ENCODE results near the gene RDH13.

DNA sequence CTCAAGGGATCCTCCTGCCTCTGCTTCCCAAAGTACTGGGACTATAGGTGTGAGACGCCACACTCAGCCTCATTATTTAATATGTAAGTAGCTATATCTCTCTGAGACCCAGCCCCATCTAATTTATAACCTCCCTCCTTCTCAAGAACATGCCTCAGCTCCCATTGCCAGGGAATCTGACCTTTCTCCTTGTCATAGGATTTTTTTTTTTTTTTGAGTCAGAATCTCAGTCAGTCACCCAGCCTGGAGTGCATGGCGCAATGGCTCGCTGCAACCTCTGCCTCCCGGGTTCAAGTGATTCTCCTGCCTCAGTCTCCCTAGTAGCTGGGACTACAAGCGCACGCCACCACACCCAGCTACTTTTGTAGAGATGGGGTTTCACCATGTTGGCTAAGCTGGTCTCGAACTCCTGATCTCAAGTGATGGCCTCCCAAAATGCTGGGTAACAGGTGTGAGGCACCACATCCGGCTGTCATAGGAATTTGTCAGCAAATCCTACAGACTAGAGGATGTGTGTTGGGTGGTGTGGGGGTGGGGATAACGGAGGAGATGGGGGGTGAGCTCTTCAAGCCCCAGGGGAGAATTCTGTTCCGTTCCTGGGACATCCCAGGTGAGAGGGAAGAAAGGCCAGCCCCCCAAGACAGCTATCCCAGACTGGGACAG, 7.6 kb upstream of the RDH13 start:
- TF ChIP-seq, protein P1, sequence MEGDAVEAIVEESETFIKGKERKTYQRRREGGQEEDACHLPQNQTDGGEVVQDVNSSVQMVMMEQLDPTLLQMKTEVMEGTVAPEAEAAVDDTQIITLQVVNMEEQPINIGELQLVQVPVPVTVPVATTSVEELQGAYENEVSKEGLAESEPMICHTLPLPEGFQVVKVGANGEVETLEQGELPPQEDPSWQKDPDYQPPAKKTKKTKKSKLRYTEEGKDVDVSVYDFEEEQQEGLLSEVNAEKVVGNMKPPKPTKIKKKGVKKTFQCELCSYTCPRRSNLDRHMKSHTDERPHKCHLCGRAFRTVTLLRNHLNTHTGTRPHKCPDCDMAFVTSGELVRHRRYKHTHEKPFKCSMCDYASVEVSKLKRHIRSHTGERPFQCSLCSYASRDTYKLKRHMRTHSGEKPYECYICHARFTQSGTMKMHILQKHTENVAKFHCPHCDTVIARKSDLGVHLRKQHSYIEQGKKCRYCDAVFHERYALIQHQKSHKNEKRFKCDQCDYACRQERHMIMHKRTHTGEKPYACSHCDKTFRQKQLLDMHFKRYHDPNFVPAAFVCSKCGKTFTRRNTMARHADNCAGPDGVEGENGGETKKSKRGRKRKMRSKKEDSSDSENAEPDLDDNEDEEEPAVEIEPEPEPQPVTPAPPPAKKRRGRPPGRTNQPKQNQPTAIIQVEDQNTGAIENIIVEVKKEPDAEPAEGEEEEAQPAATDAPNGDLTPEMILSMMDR (IDR thresholded peaks at IDR 0.05) = no peak
- TF ChIP-seq RAD21 (IDR thresholded peaks at IDR 0.05; ENCODE audit: low read length) = no peak
- TF ChIP-seq NFIC (IDR thresholded peaks at IDR 0.05; ENCODE audit: borderline replicate concordance) = no peak
- TF ChIP-seq TAF1 (IDR thresholded peaks at IDR 0.05; ENCODE audit: borderline replicate concordance, low read depth, low read length) = no peak
- no peak for TF ChIP-seq POLR2AphosphoS5 (IDR thresholded peaks at IDR 0.05; ENCODE audit: low read depth, low read length)
- TF ChIP-seq TCF12 (IDR thresholded peaks at IDR 0.05) = no peak
- no peak for TF ChIP-seq RCOR1 (IDR thresholded peaks at IDR 0.05; ENCODE audit: low read length)
- TF ChIP-seq EP300 (IDR thresholded peaks at IDR 0.05; ENCODE audit: borderline replicate concordance in 1 of 2, low read depth in 1 of 2, low read length in 1 of 2) = no peak
- no peak for TF ChIP-seq YY1 (IDR thresholded peaks at IDR 0.05; ENCODE audit: low read depth)
- TF ChIP-seq, protein P2, sequence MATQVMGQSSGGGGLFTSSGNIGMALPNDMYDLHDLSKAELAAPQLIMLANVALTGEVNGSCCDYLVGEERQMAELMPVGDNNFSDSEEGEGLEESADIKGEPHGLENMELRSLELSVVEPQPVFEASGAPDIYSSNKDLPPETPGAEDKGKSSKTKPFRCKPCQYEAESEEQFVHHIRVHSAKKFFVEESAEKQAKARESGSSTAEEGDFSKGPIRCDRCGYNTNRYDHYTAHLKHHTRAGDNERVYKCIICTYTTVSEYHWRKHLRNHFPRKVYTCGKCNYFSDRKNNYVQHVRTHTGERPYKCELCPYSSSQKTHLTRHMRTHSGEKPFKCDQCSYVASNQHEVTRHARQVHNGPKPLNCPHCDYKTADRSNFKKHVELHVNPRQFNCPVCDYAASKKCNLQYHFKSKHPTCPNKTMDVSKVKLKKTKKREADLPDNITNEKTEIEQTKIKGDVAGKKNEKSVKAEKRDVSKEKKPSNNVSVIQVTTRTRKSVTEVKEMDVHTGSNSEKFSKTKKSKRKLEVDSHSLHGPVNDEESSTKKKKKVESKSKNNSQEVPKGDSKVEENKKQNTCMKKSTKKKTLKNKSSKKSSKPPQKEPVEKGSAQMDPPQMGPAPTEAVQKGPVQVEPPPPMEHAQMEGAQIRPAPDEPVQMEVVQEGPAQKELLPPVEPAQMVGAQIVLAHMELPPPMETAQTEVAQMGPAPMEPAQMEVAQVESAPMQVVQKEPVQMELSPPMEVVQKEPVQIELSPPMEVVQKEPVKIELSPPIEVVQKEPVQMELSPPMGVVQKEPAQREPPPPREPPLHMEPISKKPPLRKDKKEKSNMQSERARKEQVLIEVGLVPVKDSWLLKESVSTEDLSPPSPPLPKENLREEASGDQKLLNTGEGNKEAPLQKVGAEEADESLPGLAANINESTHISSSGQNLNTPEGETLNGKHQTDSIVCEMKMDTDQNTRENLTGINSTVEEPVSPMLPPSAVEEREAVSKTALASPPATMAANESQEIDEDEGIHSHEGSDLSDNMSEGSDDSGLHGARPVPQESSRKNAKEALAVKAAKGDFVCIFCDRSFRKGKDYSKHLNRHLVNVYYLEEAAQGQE (IDR thresholded peaks at IDR 0.05; ENCODE audit: low read depth, low read length) = no peak
- TF ChIP-seq SIN3A (IDR thresholded peaks at IDR 0.05; ENCODE audit: borderline replicate concordance, low read depth, low read length) = no peak
- no peak for TF ChIP-seq FOXJ3 (CRISPR knock-in tag; IDR thresholded peaks at IDR 0.05)
